GM19438 (cell line): ENCODE measurements around the gene RPL3.
"Not testable (repeated sequence)": the region's sequence is repeated elsewhere in the genome, so short reads cannot be mapped to it uniquely, and the experiment has no call there.

ENCODE experiments used
- ATAC-seq: cut with Tn5 transposase; IDR thresholded peaks from one replicate; pipeline ENCODE4 v1.9.1; 2021; ENCODE audit warnings: low read depth; ENCODE audit not compliant: unreplicated experiment

Gene RPL3

GRCh38 chr22:39352306-39352891 is 33.0 kb upstream of the RPL3 start:
- ATAC-seq, result no peak

- ATAC-seq, result no peak
Observed at GRCh38 chr22:39351689-39352214, 32.3 kb upstream of the RPL3 start.

GRCh38 chr22:39350757-39351688 is 31.6 kb upstream of the RPL3 start:
- ATAC-seq, result no peak

- no peak for ATAC-seq
Observed at GRCh38 chr22:39349967-39350726, 30.7 kb upstream of the RPL3 start, which contains the start of gene SYNGR1. Gene SYNGR1, plus strand, starts transcription at chr22:39349991. Its CDS starts 20 bp downstream, at chr22:39350011.

DNA sequence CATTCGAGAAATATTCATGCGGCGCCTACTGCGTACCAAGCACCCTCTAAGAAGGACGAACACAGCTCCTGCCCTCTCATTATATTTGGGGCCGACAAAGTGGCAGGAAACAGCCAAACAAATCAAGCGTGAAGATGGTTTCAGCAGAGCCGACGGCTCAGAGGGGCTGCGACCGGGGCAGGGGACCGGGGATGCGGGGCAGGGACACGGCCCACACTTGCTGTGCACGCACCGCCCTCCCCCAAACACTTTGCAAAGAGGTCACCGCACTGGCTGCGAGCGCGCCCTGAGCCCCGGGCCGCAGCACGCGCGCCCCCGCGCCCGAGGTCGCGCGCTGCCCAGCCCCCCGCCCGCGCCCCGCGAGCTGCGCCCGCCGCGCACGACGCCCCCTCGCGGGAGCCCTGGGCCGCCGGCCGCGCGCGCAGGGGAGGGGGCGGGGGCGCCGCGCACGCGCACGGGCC is 30.1 kb upstream of the RPL3 start:
- ATAC-seq, result no peak

DNA sequence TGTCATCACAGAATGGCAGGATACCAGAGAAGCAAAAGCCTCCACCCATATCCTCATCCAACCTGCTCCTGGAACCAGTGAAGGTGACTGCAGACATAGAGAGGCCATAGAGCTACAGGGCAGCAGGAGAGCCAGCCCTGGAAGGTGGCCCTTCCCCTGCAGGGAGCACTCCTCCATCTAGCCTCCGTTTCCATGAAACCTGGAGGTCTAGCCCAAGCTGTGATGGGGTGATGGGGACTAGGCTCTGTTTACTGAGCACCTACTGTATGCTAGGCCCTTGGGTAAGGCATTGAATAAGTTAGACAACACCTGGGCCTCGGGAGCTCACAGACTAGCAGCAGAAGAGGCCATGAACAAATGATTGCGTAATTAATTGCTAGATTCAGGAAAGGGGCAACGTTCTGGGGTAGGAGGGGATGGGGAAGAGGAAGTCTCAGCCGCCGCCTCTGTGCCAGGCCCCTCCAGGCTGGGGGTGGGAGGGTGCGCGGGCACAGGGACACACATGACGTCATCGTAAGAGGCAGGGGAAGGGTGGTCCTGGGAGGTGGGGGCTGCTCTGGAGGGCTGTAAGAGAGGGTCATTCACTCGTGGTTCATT is 29.6 kb upstream of the RPL3 start:
- ATAC-seq, result no peak

- no peak for ATAC-seq
Observed at GRCh38 chr22:39345231-39345630, 25.8 kb upstream of the RPL3 start.

GRCh38 chr22:39344046-39344390 is 24.6 kb upstream of the RPL3 start:
- no peak for ATAC-seq

DNA sequence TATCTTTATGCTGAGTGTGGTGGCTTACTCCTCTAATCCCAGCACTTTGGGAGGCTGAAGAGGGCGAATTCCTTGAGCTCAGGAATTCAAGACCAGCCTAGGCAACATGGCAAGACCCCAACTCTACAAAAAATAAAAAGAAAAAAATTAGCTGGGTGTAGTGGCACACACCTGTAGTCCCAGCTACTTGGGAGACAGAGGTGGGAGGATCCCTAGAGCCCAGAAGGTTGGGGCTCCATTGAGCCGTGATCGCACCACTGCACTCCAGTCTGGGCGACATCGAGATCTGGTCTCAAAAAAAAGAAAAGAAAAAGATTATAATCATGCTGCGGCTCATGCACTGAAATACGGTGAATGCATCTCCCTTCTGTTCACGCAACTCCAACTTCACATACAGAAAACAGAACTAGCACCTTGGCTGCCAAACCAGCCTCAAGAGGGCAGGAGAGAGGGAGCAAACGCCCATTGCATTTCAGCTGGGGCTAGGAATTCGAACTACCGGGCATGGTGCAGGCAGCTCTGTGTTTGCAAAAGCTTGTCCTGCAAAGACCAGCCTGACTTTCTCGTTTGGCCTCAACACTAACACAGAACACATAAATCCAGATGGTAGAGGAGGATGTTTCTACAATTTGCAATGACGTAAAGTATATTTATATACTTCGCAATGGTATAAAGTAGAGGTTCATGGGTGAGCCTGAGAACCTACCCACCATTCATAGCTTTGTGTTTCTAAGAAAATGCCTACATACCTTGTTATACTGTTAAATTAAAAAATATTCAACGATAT is 24.0 kb upstream of the RPL3 start:
- no peak for ATAC-seq

DNA sequence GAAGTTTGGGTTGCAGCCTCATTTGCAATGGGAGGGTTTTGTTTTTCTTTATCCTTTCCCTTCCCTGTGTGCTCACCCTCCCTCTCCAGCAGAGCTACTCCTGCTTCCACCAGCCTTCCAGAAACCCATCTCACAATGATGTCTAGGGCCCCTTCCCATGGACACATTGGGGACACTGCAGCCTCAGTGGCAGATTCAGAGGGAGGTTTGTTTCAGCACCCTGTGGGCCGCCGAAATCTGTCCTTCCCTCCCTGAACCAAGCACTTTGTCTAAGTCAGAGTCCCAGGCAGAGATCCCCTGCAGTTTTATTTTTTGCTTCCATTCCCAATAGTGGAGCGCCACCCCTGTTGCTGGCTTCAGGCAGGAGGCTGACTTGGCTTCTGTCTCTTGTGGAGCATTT is 21.8 kb upstream of the RPL3 start:
- no peak for ATAC-seq

DNA sequence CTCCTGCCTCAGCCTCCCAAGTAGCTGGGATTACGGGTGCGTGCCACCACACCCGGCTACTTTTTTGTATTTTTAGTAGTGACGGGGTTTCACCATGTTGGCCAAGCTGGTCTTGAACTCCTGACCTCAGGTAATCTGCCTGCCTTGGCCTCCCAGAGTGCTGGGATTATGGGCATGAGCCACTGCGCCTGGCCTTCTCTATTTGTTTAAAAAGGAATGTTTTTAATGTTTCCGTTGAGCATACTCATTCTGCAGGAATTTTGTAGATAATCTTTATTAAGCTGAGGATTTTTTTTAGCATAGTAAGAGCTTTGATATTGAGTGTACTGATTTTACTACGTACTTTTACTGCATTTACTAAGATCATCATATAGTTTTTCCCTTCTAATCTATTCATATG is 20.4 kb upstream of the RPL3 start:
- not testable (repeated sequence) for ATAC-seq

DNA sequence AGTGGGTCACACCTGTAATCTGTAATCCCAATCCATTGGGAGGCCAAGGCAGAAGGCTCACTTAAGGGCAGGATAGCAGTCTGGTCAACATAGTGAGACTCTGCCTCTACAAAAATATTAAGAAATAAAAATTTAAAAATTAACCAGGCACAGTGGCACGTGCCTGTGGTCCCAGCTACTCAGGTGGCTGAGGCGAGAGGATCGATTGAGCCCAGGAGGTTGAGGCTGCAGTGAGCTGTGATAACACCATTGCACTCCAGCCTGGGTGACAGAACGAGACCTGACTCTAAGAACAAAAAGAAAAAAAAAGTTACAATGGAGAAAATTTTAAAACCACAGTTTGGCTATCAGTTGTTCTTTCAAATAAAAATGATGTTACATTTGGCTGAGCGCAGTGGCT is 17.0 kb upstream of the RPL3 start:
- no peak for ATAC-seq

DNA sequence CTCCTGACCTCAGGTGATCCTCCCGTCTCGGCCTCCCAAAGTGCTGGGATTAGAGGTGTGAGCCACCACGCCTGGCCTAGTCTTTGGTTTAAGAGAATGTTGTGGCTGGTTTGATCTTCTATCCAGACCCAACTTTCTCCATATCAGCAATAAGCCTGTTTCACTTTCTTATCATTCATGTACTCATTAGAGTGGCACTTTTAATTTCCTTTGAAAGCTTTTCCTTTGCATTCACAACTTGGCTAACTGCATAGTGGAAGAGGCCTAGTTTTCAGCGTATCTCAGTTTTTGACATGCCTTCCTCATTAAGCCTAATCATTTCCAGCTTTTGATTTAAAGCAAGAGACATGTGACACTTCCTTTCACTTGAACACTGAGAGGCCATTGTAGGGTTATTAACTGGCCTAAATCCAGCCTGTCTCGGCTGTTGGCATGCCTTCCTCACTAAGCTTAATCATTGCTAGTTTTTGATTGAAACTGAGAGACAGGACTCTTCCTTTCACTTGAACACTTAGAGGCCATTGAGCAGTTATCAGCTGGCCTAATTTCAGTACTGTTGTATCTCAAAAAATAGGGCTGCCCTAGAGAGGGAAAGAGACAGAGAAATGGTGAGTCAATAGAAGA is 13.1 kb upstream of the RPL3 start:
- ATAC-seq, result no peak

DNA sequence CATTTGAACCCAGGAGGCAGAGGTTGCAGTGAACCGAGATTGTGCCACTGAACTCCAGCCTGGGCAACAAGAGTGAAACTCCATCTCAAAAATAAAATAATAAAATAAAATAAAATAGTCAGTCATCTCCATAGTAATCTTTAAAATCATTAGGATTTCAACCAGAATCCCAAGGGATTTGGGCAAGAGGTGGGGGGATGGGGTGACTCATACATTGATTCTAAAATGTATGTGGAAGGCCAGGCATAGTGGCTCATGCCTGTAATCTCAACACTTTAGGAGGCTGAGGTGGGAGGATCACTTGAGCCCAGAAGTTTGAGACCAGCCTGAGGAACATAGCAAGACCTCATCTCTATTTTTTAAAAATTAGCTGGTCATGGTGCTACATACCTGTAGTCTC is 11.1 kb upstream of the RPL3 start:
- ATAC-seq, result not testable (repeated sequence)

DNA sequence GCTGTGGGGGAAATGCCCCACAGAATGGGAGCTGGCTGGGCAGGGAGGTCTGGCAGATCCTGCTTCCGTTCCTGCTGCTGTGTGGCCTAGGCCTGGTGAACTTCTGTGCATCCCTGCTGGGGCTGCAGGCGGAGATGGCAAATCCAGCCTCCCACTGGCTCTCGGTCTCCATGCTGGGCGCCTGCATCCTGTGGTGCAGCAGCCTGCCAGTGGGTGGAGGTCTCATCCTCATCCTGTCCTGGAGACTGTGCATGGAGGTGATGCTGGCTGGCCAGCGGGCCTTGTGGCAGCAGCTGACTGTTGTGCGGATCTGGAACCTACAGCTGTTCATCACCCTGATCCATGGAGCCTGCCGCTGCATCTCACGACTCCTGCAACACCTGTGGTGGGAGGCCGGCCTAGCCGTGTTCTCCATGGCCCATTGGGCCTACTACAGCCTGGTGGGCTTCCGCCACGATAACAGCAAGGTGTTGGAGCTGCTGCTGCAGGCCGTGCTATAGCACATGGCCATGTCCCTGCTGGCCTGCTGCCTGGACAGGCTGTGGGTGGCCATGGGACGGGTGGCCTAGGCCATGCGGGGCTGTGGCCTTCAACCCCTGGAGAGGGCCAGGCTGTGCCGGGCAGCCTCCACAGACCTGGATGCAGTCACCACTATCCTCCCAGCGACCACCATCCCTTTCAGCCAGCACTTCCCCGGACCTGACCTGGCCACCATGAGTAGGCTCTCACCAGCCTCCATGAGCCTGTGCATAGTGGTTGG is 8.8 kb upstream of the RPL3 start:
- no peak for ATAC-seq

- ATAC-seq, result no peak
Observed at GRCh38 chr22:39325392-39325932, 6.0 kb upstream of the RPL3 start.

DNA sequence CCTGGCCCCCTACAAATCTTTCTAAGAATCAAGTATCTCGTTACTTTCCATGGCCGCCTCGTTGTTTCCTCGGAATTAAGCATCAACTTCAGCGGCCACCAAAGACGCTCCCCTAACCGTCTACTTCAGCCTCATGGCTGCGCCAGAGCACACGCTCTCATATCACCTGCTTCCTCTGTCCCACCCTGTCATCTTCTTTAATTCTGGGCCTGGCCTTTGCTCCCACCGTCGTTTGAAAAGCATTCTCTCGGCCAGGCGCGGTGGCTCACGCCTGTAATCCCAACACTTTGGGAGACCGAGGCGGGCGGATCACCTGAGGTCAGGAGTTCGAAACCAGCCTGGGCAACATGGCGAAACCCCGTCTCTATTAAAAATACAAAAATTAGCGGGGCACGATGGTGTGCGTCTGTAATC is 1.2 kb upstream of the RPL3 start:
- not testable (repeated sequence) for ATAC-seq

- no peak for ATAC-seq
Observed at GRCh38 chr22:39318507-39319283, 728 bp downstream of the RPL3 start.
